PFSK-1 (cell line): ENCODE results near the gene ZNF511.

Experiments
- FOXP2 ChIP-seq: optimal IDR thresholded peaks from 2 replicates; pipeline ENCODE3; 2011; ENCODE audit warnings: borderline replicate concordance, control low read depth, inconsistent platforms; ENCODE audit not compliant: insufficient read depth; ENCODE audit errors: extremely low read length, extremely low read depth
- POLR2AphosphoS5 ChIP-seq: IDR thresholded peaks from 2 replicates; pipeline ENCODE4 v1.6.1; 2012; ENCODE audit warnings: low read depth, mild to moderate bottlenecking, control low read depth, low read length, moderate library complexity
- SIN3A ChIP-seq: IDR thresholded peaks from 2 replicates; pipeline ENCODE4 v1.6.1; 2012; ENCODE audit warnings: mild to moderate bottlenecking, low read length, moderate library complexity, borderline replicate concordance; ENCODE audit not compliant: insufficient read depth
- TAF1 ChIP-seq: IDR thresholded peaks from 2 replicates; pipeline ENCODE4 v1.6.1; 2012; ENCODE audit warnings: low read length, control low read depth, borderline replicate concordance; ENCODE audit not compliant: insufficient read depth
- TF ChIP-seq, protein P1 (sequence below), 2 experiments: IDR thresholded peaks; 2 replicates each; pipeline versions ENCODE4 v1.6.1 to v1.8.0; 2011 to 2012; ENCODE audit warnings: low read depth in 2 of 2, low read length in 2 of 2, control low read depth in 1 of 2, inconsistent platforms in 1 of 2, mild to moderate bottlenecking in 1 of 2, moderate library complexity in 1 of 2; ENCODE audit not compliant: insufficient read depth in 1 of 2

The ZNF511 gene

DNA sequence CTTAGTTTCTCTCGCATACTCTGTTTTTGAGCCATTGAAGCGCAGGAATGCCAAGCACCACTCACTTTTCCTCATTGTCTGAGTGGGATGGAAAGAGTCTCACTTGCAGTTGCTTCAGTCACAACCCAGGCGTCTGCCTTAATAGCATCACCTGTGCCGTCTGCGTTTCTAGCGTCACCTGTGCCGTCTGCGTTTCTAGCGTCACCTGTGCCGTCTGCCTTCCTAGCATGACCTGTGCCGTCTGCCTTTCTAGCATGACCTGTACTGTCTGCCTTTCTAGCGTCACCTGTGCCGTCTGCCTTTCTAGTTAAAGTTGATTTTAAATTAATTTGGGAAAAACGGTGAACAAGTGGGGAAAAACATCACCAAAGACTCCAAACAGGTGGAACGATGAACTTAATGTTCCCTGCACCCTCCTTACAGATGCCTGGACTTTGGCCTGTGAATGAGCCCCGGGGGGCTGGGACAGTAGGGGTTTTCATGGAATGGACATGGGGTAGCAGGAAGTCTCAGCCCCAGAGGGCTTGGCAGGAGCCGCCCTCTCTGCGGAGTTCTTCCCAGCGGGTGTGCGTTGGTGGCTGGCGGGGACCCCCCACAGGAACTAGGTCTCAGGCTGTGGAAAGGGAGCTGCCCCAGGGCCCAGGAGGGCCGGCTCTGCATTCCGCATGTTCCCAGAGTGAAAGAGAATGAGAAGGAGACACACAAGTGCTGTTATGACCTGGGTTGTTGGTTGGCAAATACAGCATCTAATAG, 3.5 kb downstream of the ZNF511 start:
- no peak for TF ChIP-seq FOXP2

DNA sequence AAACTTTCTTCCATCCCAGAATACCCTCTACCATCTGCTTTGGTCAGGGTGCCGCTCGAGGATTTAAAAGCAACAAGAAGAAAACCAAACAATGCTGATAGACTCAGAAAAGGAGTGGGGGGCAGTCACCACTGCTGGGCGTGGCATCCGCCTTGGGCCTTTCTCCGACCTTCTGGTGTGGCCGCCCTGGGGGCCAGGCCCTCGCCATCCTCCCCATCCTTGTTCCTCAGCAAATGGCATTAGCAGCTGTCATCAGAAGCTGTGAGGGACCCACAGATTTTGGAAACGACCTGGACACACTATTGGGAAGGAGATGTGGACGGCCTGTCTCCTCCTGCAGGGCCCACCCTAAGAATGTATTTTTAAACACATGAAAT, 4.0 kb downstream of the ZNF511 start:
- TF ChIP-seq POLR2AphosphoS5 (no peak), TAF1 (no peak), SIN3A (no peak), FOXP2 (no peak)
- TF ChIP-seq, protein P1, sequence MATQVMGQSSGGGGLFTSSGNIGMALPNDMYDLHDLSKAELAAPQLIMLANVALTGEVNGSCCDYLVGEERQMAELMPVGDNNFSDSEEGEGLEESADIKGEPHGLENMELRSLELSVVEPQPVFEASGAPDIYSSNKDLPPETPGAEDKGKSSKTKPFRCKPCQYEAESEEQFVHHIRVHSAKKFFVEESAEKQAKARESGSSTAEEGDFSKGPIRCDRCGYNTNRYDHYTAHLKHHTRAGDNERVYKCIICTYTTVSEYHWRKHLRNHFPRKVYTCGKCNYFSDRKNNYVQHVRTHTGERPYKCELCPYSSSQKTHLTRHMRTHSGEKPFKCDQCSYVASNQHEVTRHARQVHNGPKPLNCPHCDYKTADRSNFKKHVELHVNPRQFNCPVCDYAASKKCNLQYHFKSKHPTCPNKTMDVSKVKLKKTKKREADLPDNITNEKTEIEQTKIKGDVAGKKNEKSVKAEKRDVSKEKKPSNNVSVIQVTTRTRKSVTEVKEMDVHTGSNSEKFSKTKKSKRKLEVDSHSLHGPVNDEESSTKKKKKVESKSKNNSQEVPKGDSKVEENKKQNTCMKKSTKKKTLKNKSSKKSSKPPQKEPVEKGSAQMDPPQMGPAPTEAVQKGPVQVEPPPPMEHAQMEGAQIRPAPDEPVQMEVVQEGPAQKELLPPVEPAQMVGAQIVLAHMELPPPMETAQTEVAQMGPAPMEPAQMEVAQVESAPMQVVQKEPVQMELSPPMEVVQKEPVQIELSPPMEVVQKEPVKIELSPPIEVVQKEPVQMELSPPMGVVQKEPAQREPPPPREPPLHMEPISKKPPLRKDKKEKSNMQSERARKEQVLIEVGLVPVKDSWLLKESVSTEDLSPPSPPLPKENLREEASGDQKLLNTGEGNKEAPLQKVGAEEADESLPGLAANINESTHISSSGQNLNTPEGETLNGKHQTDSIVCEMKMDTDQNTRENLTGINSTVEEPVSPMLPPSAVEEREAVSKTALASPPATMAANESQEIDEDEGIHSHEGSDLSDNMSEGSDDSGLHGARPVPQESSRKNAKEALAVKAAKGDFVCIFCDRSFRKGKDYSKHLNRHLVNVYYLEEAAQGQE (IDR thresholded peaks at IDR 0.05; ENCODE audit: insufficient read depth in 1 of 2, low read depth in 2 of 2, low read length in 2 of 2) = no peak

DNA sequence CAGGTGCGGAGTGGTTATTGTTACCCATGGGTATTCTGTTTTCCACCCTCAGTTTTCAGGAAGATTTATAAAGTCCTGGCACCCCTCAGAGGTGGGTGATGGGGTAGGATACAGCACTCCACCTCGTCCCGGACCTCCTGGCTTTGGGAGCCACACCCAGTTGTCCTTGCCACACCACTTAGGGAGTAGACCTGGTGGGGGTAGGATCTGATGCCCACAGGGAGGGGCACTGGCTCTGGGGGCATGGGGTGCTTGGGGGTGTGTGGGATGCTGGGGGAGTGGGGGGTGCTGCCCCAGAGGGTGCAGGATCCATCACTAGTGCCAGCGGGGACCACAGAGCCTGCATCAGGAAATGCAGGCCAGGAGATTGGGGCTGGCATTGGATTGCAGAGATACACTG, 4.5 kb downstream of the ZNF511 start:
- TF ChIP-seq FOXP2 (no peak), TAF1 (no peak), SIN3A (no peak), POLR2AphosphoS5 (no peak)
- TF ChIP-seq, protein P1 (IDR thresholded peaks at IDR 0.05; ENCODE audit: insufficient read depth in 1 of 2, low read depth in 2 of 2, low read length in 2 of 2) = no peak

DNA sequence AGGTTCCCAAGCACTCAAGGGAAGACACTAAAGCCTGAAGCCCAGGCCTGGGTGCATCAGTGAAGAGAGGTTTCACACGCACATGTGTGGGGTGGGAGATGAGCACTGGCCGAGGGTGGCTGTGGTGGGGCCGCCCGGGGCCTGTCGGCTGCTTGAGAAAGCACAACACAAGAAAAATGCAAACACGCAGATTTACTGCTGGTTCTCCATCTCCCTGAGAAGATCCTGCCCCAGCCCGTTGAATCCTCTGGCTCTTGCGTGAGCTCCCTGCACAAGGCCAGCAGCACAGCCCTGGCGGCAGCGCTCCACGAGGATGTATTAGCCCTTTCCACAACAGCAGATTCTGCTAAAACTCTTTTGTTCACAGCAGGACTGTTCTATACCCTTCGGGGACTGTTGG, 6.2 kb downstream of the ZNF511 start:
- no peak for TF ChIP-seq FOXP2
- TF ChIP-seq TAF1 = no peak
- TF ChIP-seq SIN3A = no peak
- no peak for TF ChIP-seq POLR2AphosphoS5
- TF ChIP-seq, protein P1 (IDR thresholded peaks at IDR 0.05; ENCODE audit: insufficient read depth in 1 of 2, low read depth in 2 of 2, low read length in 2 of 2) = no peak

DNA sequence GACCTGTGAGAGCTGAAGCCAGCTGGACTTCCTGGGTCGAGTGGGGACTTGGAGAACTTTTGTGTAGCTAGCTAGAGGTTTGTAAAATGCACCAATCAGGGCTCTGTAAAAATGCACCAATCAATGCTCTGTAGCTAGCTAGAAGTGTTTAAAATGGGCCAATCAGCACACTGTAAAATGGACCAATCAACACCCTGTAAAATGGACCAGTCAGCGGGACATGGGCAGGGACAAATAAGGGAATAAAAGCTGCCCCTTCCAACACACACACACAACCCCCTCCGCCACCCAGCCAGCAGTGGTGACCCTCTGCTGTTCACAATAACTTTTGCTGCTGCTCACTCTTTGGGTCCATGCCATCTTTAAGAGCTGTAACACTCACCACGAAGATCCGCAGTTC, 7.1 kb downstream of the ZNF511 start:
- TF ChIP-seq, protein P1 (IDR thresholded peaks at IDR 0.05; ENCODE audit: insufficient read depth in 1 of 2, low read depth in 2 of 2, low read length in 2 of 2) = no peak
- no peak for TF ChIP-seq TAF1
- TF ChIP-seq FOXP2 = no peak
- TF ChIP-seq POLR2AphosphoS5 = no peak
- TF ChIP-seq SIN3A = no peak

DNA sequence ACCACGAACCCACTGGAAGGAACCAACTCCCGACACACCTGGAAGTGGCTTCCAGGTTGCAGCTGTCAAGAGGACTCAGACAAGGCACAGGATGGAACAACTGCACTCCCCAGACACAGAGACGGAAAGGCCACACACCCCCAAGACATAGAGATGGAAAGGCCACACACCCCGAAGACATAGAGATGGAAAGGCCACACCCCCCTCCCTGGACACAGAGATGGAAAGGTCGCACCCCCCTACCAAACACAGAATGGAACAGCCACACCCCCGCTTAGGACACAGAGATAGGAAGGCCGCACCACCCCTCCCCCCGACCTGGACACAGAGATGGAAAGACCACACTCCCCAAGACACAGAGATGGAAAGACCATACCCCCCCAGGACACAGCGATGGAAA, 7.6 kb downstream of the ZNF511 start:
- TF ChIP-seq, protein P1 (IDR thresholded peaks at IDR 0.05; ENCODE audit: insufficient read depth in 1 of 2, low read depth in 2 of 2, low read length in 2 of 2) = no peak
- TF ChIP-seq TAF1 = no peak
- no peak for TF ChIP-seq SIN3A
- no peak for TF ChIP-seq POLR2AphosphoS5
- no peak for TF ChIP-seq FOXP2
